T47D (cell line): Measurements from ENCODE around the gene ANKRD28.

Experiments
- DNase-seq, 2 experiments: peaks; one replicate each; pipeline versions ENCODE4 v3.0.0 to v3.0.0-alpha.2; 2011 to 2012; ENCODE audit warnings: low read depth in 1 of 2, low spot score in 1 of 2
- JUND ChIP-seq: IDR thresholded peaks from 2 replicates; pipeline ENCODE4 v1.6.1; 2012; ENCODE audit warnings: low read depth
- in situ Hi-C: cut with HindIII; loops from 2 replicates; pipeline ENCODE4 v1.10.0; 2016; ENCODE audit warnings: low sequenced_read_pairs, low pct_unique_long_range_greater_than_20kb

The ANKRD28 gene

GRCh38 chr3:15656342-15656741 is 141.4 kb downstream of the ANKRD28 start:
- in situ Hi-C loops, result no loop called here
- no peak for DNase-seq
- no peak for TF ChIP-seq JUND

GRCh38 chr3:15654891-15655290 is 142.9 kb downstream of the ANKRD28 start:
- TF ChIP-seq JUND, result no peak
- DNase-seq, result no peak
- in situ Hi-C loops, result no loop called here

DNA sequence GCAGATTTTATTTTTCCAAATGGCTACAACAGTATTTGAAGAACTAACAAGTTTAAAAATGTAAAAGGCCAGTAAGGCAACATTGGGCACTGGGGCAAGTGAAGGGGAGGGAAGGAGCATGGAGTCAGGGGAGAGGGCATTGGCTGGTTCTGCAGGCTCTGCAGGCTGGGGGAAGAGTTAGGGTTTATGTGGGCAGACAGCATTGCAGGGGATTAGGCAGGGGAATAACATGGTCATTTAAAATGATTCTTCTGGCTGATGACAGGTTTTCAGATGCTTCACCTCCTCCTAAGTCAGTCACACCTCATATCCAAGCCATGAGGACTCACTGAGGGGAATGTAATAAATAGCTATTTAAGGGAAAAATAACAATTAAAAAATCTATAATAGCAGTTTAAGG is 143.7 kb downstream of the ANKRD28 start:
- no peak for TF ChIP-seq JUND
- in situ Hi-C loops, result no loop called here
- DNase-seq, result no peak

- in situ Hi-C loops, result no loop called here
- no peak for DNase-seq
- TF ChIP-seq JUND, result no peak
Measured at GRCh38 chr3:15653321-15653720, 144.5 kb downstream of the ANKRD28 start.

DNA sequence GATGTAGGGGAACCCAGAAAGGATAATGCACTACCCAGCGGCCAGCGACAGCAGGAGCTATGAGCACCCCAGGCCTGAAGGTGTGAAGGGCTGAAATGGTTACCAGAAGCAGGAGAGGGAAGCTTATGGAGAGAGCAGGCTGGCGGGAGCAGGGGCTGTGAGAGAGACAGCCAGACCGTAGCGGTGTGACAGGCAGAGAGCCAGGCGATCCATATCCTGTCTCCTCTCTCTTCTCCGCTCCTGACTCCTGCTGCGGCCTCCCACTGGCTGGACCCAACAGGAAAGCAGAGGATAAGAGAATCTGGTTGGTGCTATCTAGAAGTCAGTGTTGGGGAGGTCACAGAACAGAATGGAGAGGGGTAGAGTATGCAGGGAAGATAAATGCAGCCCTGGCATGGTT is 146.4 kb downstream of the ANKRD28 start:
- no peak for TF ChIP-seq JUND
- DNase-seq, result no peak
- in situ Hi-C loops, result no loop called here

DNA sequence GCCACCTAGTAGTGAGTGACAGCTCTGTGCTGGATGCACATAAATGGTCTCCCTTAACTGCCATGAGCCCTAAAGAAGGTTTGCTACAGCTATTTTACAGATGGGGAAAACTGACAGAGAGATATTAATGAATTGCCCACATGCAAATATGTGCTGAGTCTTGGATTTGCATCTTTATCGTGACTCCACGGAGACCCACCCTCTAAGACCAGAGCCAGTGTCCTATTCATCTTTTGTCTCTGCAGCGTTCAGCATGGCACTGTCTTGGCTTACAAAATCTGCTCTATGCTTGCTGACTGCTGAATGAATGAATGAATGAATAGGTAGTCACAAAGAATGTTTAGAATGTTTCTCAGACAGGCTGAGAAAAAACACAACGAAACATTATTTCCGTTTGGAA is 147.9 kb downstream of the ANKRD28 start:
- in situ Hi-C loops, result no loop called here
- TF ChIP-seq JUND, result no peak
- no peak for DNase-seq

- no peak for DNase-seq
- in situ Hi-C loops, result no loop called here
- TF ChIP-seq JUND, result no peak
Measured at GRCh38 chr3:15649341-15649740, 148.4 kb downstream of the ANKRD28 start.

- TF ChIP-seq JUND, result no peak
- DNase-seq, result no peak
- in situ Hi-C loops, result no loop called here
Measured at GRCh38 chr3:15647611-15648167, 150.1 kb downstream of the ANKRD28 start.

DNA sequence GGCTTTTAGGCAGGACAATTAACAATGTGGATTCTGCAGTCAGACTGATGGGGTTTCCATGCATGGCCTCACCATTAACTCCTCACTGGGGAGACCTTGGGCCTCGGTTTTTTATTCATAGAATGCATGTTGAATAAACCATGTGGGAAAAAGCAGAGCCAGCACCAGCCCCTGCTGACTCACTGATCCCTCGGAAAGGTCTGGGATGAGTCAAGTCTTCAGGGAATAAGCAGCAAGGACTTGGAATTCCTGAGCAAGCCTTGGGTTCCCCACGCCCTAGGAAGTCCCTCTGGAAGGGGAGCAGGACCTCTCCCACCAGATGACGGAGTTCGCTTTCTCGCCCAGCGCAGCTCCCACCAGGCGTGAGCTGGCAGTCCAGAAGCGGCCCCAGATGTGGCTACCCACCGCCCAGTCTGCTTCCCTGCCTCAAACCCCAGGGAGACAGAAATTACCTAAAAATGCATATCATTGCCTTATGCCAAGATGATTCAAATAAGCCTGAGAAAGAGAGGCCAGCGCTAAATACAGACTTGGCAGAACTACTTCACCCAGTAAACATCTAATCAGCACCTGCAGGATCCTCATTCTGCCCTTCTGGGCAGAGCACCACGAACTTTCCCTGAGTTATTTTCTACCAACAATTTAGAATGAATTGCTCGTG is 150.8 kb downstream of the ANKRD28 start:
- DNase-seq, result no peak
- in situ Hi-C loops, result no loop called here
- no peak for TF ChIP-seq JUND

DNA sequence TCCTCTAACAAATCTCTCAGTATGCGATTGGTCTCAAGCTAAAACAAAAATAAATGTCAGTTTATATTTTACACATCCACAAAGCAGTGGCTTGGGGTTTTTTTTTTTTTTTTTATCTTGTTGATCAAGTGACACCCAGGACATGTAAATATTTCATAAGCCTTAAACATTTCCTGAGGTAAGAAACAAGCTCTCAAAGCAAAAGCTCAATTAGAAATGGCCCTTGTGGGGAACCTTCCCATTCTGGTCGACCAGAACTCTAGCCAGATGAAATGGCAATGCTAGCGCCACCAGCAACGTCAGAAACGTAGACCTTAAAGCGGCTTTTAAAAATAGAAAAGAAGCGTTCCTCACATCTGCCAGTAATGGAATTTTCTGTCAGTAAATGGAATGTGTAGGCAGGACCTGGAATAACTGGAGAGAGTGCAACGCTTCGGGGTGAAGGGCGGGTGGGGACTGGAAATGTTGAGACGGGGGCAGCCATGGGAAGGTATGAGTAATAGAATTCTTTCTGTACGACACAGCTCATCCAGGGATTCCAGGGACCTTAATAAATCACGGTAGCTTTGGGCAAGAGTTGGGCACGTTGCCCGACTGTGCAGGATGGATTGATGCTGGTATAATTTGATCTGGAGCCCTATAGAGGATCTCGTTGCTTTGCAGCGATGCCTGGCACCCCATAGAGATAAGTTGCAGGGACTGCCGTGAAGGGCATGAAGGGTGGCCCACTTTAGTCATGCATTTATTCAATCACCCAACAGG is 151.9 kb downstream of the ANKRD28 start:
- DNase-seq, result no peak
- no peak for TF ChIP-seq JUND
- in situ Hi-C loops, result no loop called here

- in situ Hi-C loops, result no loop called here
- TF ChIP-seq JUND, result no peak
Measured at GRCh38 chr3:15645246-15645645, 152.5 kb downstream of the ANKRD28 start.

DNA sequence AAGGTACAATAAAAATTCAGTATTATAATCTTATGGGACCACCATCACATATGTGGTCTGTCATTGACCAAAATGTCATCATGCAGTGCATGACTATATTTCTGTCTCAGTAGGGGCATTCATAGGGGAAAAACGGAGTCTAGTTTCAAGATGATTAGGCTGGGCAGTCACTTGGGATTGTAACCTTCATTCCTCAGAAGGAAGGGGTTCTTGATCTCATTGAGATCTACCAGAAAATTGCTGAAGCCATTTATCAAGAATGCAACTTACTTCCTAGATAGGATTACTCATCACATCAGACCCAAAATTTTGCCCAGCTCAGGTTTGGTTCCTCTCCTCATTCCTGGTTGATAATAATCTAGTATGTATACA is 158.9 kb downstream of the ANKRD28 start:
- DNase-seq, result no peak
- in situ Hi-C loops, result no loop called here
- TF ChIP-seq JUND, result no peak

More at GRCh38 chr3:15645246-15645645, 152.5 kb downstream of the ANKRD28 start:
- DNase-seq, result no peak

GRCh38 chr3:15638193-15638890 is 159.4 kb downstream of the ANKRD28 start:
- no peak for TF ChIP-seq JUND
- no peak for DNase-seq
- in situ Hi-C loops, result no loop called here
